Stimulated activated CD4-positive, alpha-beta T cell treated with anti-CD3 and anti-CD28 coated beads, Interleukin-4, amount 100 ng/mL, for 24 hours (primary cell): Measurements from ENCODE around the gene TRIM67.

ENCODE experiments used
- DNase-seq: peaks from one replicate; pipeline ENCODE4 v3.0.0-alpha.2; 2020

The TRIM67 gene

GRCh38 chr1:231185391-231185790 is 23.5 kb downstream of the TRIM67 start:
- DNase-seq, result no peak

GRCh38 chr1:231186356-231187115 is 24.7 kb downstream of the TRIM67 start:
- no peak for DNase-seq

- DNase-seq, result no peak
Observed at GRCh38 chr1:231187571-231187970, 25.7 kb downstream of the TRIM67 start.

GRCh38 chr1:231188072-231188471 is 26.2 kb downstream of the TRIM67 start:
- no peak for DNase-seq

- DNase-seq, result no peak
Observed at GRCh38 chr1:231188768-231189167, 26.9 kb downstream of the TRIM67 start.

GRCh38 chr1:231189683-231190270 is 27.9 kb downstream of the TRIM67 start:
- DNase-seq, result no peak

- no peak for DNase-seq
Observed at GRCh38 chr1:231190456-231190855, 28.6 kb downstream of the TRIM67 start.

- no peak for DNase-seq
Observed at GRCh38 chr1:231192620-231193163, 30.8 kb downstream of the TRIM67 start.

GRCh38 chr1:231193710-231194340 is 32.0 kb downstream of the TRIM67 start:
- no peak for DNase-seq

GRCh38 chr1:231194476-231194842 is 32.6 kb downstream of the TRIM67 start:
- DNase-seq, result no peak

- no peak for DNase-seq
Observed at GRCh38 chr1:231194843-231195516, 33.1 kb downstream of the TRIM67 start.

- no peak for DNase-seq
Observed at GRCh38 chr1:231196307-231196706, 34.4 kb downstream of the TRIM67 start.

- no peak for DNase-seq
Observed at GRCh38 chr1:231196728-231197127, 34.9 kb downstream of the TRIM67 start.

GRCh38 chr1:231199868-231200267 is 38.0 kb downstream of the TRIM67 start:
- no peak for DNase-seq

GRCh38 chr1:231200388-231201031 is 38.7 kb downstream of the TRIM67 start:
- no peak for DNase-seq

- no peak for DNase-seq
Observed at GRCh38 chr1:231201375-231201978, 39.6 kb downstream of the TRIM67 start.

- DNase-seq, result no peak
Observed at GRCh38 chr1:231201979-231202633, 40.2 kb downstream of the TRIM67 start.

GRCh38 chr1:231203259-231204057 is 41.6 kb downstream of the TRIM67 start:
- no peak for DNase-seq

- no peak for DNase-seq
Observed at GRCh38 chr1:231206856-231207255, 45.0 kb downstream of the TRIM67 start.

GRCh38 chr1:231207437-231207836 is 45.6 kb downstream of the TRIM67 start:
- no peak for DNase-seq

GRCh38 chr1:231208980-231209379 is 47.1 kb downstream of the TRIM67 start:
- no peak for DNase-seq
